Frontal cortex (tissue), 4 donors: ENCODE data around the gene BCS1L. TPM values are rescaled to one million over a fixed set of nuclear protein-coding genes. Genes with fewer than 3 reads are reported as not detected.
A peak's percentile ranks its signal among the peaks of the same experiment; 100 is the strongest.
"Not testable (repeated sequence)": the region's sequence is repeated elsewhere in the genome, so short reads cannot be mapped to it uniquely, and the experiment has no call there.

ENCODE experiments used
- DNase-seq, 2 donors: peaks; one replicate each; pipeline ENCODE4 v3.0.0; 2012; ENCODE audit warnings: low spot score in 2 of 2
- FAIRE-seq: peaks from 2 replicates; lab custom pipeline; 2012; peaks lifted over from hg19 to GRCh38; lab: Jason Lieb, UNC
- total RNA-seq: library from RNA; depleted of rRNA; stranded (reverse); fragments of >200 nt; gene quantifications from one replicate; pipeline ENCODE4 v1.2.3, GENCODE V29; 2014
- donor health status: control.
- donor health status: control.
- donor health status: control.

Gene BCS1L
- total RNA-seq, 1 donor from 2014 or later = 28.9 TPM

GRCh38 chr2:218658671-218659257 is 719 bp upstream of the BCS1L start:
- DNase-seq (peak in 1 of 2 donors; percentile 34), FAIRE-seq (no peak)

- DNase-seq (no peak), FAIRE-seq (no peak)
These were observed 490 bp downstream of the BCS1L start for GRCh38 chr2:218659988-218660358.

DNA sequence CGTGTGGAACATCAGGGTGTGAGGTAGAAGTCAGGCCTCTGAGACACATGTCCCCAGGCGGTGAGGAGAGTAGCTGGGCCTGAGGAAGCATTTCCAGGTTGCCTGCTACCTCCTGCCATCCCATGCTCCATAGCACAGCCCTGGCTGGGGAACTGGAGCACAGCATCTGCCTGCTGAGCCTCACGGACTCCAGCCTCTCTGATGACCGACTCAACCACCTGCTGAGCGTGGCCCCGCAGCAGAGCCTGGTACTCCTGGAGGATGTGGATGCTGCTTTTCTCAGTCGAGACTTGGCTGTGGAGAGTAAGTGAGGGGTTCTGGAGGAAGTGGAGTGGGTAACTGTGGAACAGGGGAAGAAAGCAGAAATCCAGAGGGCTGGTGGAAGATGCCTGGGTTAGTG is 2.9 kb downstream of the BCS1L start:
- FAIRE-seq (no peak), DNase-seq (no peak)

- DNase-seq = no peak
- no peak for FAIRE-seq
These were observed 3.3 kb downstream of the BCS1L start for GRCh38 chr2:218662827-218663226.

DNA sequence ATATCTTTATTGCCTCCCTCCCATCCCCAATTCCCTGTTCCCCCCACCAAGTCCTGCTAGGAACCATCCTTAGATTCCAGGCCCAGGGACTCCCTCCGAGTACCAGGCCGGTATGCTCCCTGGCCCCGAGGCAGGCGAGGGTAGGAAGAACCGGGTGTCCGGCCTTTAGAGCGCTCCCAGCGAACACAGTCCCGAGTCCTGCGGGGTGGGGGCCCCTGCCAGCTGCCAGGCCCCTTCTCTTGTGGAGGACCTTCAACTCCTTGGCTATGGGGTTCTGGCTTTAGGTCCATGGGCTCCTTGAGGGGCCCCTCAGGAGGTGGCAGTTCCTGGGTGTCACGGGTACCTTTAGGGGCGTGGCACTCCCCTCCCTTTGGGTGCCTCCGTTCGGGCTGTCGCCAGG is 4.4 kb downstream of the BCS1L start:
- no peak for FAIRE-seq
- DNase-seq = no peak

GRCh38 chr2:218664653-218665052 is 5.2 kb downstream of the BCS1L start:
- DNase-seq (no peak), FAIRE-seq (no peak)

DNA sequence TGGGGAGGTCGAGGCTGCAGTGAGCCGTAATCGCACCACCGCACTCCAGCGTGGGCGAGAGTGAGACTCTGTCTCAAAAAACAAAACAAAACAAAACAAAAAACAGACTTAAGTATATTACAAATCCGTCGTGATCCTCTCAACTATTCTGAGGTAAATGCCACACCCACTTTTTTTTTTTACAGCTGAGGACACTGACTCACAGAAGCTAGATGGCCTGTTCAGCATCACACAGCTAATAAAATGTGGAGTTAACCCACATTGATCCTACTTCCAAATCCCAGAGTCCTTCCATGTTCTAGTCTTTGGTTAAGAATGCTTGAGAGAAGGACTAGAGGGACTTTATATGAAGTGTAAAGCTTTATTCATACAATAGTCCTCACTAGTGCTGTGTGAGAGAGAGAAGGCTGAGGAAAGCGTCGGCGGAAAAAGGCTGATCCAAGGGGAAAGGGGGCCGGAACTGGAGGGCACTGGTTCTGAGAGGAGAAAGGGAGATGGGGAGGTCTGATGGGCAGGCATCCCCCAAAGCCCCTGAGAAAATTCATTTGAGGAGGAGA is 11.7 kb downstream of the BCS1L start:
- DNase-seq (no peak), FAIRE-seq (no peak)

DNA sequence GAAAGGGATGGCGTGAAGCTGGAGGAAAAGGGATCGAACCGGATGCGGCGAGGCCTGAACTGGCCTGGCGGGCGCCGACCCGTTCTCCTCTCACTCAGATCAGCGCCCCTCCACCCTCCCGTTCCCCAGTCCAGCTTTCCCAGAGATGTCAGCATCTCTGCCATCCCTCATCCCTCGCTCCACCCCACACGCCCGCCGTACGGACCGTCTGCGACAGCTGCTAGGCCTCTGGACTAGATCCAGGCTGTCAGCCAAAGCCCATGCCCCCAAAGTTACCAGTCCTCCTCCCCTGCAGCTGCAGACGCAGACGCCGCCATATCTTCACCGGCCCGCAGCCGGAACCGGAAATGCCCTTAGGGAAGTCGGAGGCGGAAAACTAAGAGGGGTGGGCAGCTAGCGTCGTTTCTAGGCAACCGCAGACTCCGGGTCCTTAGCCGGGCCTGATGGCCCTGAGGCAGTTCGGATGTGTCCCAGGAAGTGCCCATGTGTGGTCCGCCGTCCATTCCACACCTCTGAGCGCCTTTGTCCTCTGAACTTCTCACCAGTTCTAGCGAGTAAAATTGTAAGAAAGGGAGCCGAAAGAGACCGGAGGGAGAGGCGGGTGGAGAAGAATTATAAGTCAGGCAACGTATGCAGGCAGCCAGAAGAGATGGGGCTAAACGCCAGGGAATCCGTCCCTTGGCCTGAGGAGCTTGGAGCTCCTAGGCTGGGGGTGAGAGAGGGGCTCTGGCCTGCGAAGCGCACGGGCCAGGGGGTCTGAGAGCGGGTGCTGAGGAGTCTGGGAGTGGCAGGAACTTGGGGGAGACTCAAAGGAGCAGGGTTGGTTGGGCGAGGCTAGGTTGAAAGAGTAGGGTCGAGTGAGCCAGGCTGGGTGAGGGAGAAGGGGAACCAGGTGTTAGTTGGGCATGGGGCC is 12.4 kb downstream of the BCS1L start, which contains the start of the genes RNF25 and STK36:
RNF25 (minus strand) TSS at position 349 of the 913 bp plus-strand sequence; CDS start at position 317, 32 bp downstream.
STK36 (plus strand) TSS at position 433 of the 913 bp plus-strand sequence. CDS start 744 bp downstream, outside the sequence.
- FAIRE-seq (no peak), DNase-seq (peak; percentile 61 to 86)

GRCh38 chr2:218679119-218679518 is 19.6 kb downstream of the BCS1L start:
- DNase-seq (no peak), FAIRE-seq (no peak)

- DNase-seq (no peak), FAIRE-seq (no peak)
These were observed 20.6 kb downstream of the BCS1L start for GRCh38 chr2:218680061-218680460.

GRCh38 chr2:218687400-218688060 is 28.0 kb downstream of the BCS1L start:
- FAIRE-seq = not testable (repeated sequence)
- DNase-seq = peak in 1 of 2 donors; percentile 61

- FAIRE-seq (no peak), DNase-seq (no peak)
These were observed 31.8 kb downstream of the BCS1L start for GRCh38 chr2:218691234-218691633.

DNA sequence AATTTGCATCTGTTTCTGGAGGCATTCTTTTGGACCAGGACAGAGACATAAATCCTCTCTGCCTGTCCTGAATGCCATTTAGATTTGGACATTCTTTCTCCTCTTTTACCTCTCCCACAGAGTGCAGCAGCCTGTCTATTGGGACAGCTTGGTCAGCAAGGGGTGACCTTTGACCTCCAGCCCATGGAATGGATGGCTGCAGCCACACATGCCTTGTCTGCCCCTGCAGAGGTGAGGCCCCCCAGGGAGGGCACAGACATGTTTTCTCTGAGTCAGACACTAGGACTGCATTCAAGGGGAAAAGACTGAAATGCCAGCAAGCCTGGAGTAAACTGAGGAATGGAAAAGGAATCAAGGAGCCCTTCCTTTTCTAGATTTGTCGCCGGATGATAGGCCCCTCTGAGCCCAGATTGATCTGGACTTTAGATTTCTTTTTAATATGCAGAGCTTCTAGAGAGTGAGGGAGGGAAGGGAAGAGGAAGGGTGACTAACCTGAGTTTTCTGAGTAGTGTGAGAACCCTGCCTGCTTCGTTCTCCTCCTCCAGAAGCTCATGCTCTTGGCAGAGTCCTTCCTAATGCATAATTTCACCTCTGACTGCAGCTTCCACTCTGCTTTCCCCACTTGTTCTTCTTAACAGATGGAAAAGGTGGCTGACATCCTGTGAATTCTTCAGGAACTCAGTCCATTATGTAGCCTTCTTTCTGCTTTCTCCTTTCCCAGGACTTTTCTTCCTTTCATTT is 35.1 kb downstream of the BCS1L start:
- FAIRE-seq = no peak
- DNase-seq = no peak

- no peak for DNase-seq
- no peak for FAIRE-seq
These were observed 39.4 kb downstream of the BCS1L start for GRCh38 chr2:218698885-218699284.

GRCh38 chr2:218701806-218702205 is 42.3 kb downstream of the BCS1L start:
- FAIRE-seq (no peak), DNase-seq (no peak)

- DNase-seq (no peak), FAIRE-seq (no peak)
These were observed 43.9 kb downstream of the BCS1L start for GRCh38 chr2:218703341-218703740.

DNA sequence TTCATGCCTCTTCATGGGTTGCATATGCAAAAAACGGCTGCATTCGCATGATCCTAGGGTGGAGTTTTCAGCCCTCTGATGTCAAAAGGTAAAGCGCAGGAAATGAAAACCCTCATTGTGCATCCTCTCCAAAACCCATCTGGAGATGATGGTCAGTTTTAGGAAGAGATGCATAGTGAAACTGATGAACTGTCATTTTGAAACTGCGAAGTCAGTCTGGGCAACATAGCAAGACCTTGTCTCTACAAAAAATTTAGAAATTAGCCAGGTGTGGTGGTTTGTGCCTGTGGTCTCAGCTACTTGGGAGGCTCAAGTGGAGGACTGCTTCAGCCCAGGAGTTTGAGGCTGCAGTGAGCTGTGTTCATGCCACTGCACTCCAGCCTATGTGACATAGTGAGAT is 48.6 kb downstream of the BCS1L start:
- DNase-seq (no peak), FAIRE-seq (no peak)

- FAIRE-seq (no peak), DNase-seq (no peak)
These were observed 50.4 kb downstream of the BCS1L start for GRCh38 chr2:218709908-218710307.

DNA sequence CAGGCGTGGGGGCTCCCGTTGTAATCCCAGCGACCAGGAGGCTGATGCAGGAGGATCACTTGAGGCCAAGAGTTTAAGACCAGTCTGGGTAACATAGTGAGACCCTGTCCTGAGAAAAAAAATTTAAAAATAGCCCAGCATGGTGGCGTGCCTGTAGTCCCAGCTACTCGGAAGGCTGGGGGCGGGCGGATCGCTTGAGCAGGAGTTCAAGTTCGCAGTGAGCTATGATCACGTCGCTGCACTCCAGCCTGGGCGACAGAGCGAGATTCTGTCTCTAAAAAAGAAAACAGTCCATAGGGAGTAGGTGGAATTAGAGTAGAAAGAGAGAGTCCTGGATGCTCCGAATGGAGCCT is 50.8 kb downstream of the BCS1L start:
- FAIRE-seq = no peak
- DNase-seq = no peak
